ENCODE results near the gene GRAMD1B.
"Not testable (repeated sequence)": the region's sequence is repeated elsewhere in the genome, so short reads cannot be mapped to it uniquely, and the experiment has no call there.

Gene GRAMD1B

DNA sequence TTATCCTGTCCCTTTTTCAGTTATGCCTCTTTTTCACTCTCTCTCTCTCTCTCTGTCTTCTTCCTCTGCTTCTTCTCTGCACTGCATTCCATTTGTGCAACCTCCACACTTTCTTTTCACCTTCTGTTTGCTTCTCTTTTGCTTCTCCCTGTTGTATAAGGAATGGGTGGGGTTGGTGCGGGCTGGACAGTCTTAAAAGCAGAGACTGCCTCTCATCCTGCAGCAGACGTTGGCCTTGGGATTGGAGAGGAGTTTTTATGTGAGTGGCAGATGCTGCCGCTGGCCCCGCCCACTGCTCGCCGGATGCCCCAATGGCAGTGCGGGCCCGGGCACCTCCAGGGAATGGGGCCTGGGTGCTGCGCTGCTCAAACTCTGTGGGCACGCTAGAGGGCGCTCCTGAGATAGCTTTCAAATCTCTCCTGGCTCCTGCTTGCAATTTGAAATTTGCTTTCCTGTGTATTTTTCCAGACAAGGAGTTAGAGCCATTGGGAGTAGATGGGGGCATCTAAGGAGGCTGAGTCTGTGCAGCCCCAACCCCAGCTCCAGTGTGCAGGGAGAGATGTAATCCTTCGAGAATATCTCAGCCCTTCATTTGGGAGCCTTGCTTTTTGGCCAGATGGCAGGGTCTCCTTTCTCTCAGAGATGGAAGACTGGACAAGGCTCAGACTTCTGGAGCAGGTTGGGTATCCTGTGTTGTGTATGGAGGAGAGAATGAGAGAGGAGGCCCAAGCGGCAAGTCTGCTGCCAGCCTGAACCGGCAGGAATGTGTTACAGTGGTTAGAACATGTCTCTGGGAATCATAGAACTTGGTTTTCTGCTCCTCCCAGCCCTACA lies 81.2 kb downstream of the GRAMD1B start:
- DNase-seq: peak; percentile 87 to 90 (median 89)

DNA sequence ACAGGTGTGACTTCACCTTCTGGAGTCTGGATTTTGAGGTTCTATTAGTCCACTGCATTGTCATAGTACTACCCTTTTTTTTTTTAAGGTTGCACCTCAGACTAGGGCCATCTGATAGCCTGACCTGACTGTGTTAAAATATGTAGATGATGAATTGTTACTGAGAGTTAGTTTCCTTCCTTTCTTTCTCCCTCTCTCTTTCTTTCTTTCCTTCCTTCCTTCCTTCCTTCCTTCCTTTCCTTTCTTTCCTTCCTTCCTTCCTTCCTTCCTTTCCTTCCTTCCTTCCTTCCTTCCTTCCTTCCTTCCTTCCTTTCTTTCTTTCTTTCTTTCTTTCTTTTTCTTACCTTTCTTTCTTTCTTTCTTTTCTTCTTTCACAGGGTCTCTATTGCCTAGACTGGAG lies 83.2 kb downstream of the GRAMD1B start:
- not testable (repeated sequence) for DNase-seq

DNA sequence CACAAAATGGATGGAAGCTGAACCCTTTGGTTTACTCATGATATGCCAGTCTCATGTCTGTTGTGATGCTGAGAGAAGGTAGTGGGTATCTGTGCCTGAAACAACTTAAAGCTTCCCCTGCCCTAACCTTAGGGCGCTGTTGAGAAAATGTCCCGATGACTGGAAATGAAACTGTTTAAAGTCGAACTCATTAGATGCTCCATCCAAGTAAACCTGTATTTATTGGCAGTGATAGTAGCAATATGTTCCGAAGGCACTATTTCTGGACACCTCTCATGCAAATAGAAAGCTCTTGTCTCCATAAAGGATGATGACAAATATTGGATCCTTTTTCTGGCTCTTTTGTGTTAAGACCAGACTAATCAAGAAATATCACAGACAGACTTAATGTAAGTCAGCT lies 86.2 kb downstream of the GRAMD1B start:
- DNase-seq: no peak

DNA sequence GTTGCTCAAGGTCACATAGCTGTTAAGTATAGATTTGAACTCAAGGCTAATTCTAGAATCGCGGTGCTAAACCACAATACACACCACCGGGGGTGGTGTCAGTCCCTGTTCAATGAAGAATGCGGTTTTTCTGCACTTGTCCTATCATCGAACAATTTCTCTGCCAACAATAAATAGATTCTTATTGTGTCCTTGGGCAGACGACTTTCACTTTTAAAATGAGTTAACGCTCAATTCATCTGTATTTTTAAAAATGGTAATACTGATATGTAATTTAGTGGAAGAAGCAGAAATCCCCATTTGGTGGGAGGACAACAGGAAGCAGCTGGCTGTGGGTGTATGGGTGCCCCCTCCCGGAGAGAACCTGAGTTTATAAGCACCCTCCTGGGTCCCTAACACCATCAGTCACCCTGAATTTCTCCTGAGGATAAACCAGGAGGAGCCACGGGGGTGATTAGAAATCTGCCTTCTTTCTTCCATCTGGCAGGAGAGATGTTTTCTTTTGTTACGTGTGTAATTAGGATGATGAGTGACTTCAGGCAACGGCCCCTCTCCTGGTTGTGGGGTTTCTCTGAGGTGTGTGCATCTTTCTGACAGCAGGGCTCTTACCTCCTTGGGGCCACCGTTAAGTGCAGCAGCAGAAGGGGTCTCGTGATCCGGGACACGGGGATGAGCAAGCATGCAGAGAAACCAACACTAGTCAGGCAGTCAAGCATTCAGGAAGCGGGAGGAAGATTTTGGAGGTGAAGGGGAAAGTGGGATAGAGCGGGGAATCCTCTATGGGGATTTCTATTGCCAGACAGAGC lies 87.7 kb downstream of the GRAMD1B start:
- peak in 2 of 4 experiments; percentile 10 to 25 for DNase-seq

DNA sequence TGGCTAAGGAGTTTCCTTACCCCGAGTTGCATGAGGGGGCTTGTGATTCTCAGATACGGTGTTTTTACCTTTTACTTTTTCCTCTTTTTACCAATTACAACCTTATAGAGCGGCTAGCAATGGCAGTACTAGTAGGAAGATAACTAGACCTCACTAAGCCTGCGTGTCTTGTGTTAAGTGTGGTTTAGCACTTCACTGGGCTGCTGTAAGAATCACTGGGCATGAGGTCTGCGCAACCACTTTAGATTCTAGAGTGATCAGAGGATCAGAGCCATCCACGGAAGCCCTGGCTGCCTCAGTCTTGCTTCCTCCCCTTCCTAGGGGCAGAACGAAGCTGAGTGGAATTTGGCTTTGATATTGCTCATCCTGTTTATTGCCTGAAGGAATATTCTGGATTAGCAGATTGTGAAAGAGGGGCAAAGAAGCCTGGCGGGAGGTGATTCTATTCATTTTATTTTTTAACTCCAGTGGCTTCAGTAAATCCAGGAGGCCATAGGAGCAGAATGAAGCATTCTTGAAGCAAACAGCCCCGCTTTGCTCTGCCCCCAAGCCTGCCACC lies 88.5 kb downstream of the GRAMD1B start:
- no peak for DNase-seq

DNA sequence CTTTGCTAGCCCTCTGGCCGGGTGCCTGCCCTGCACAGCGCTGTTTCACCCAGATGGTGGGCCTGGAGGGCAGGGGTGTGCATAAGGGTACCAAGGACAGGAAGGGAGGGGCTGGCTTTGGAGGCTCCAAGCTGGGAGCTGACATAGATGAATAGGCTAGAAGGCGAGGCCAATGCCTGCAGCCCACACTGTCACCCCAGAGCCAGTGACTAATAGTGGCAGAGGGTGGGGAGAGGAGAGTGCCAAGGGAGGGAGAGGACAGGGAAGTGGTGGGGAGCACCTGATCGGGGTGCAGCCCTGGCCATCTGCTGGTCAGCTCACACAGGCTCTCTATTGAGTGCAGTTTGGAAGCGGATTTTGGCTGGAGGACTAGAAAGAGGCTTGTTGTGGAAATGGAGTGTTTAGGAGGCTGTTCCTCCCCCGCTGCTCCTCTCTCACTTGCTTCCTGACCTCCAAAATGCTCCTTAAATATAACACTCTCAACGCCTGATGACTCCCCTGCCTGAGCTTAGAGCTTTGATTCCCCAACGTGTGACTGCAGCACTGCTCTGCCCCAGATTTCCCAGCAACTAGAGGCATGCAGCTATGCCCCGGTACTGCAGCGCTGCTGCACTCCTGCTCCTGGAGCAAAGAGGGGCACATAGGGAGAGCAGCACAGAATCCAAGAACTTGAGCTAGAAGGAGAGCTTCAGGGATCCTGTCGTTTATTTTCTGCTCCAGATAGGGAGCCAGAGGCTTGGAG lies 89.2 kb downstream of the GRAMD1B start:
- peak; percentile 61 to 80 (median 74) for DNase-seq

DNA sequence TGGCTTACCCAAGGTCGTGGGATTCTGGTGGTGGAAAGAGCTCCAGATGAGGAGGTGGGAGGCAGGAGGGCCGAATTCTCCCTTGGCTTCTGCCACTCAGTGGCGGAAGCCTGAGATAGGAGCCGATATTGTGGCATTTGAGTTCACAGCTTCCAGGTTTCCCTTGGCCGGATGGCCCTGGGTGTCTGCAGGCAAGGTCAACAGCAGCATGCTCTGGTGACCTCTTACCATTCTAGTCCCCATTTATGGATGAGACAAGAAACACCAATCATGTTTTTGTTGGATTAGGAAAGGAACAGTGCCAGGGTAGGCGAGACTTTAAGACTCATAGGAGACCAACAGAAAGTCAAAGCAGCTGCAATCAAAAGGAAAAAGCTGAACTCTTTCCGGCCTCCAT lies 89.7 kb downstream of the GRAMD1B start:
- no peak for DNase-seq

DNA sequence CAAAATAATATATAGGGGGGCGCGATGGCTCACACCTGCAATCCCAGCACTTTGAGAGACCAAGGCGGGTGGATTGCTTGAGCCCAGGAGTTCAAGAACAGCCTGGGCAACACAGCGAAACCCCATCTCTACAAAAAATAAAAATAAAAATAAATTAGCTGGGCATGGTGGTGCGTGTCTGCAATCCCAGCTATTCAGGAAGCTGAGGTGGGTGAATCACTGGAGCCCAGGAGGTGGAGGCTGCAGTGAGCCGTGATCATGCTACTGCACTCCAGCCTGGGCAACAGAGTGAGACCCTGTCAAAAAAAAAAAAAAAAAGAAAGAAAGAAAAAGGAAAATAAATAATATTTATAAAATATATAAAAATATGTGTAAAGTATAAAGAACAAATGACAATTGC lies 90.4 kb downstream of the GRAMD1B start:
- peak in 3 of 4 experiments; percentile 20 to 32 (median 22) for DNase-seq

DNA sequence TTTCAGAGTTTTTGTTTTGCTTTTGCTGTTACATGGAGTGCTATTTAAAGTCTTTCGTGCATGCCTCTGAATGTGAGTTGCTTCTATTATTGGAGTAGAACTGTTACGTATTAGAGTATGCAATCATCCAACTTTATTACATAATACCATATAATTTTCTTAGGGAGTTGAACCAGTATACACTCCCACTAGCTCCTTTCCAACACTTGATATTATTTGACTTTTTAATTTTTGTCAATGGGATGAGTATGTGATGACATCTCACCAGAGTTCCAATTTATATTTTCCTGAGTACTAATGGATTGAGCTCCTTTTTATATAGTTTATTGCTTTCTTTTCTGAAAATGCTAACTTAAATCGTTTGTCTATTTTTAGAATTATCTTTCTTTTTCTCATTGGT lies 90.9 kb downstream of the GRAMD1B start:
- no peak for DNase-seq

DNA sequence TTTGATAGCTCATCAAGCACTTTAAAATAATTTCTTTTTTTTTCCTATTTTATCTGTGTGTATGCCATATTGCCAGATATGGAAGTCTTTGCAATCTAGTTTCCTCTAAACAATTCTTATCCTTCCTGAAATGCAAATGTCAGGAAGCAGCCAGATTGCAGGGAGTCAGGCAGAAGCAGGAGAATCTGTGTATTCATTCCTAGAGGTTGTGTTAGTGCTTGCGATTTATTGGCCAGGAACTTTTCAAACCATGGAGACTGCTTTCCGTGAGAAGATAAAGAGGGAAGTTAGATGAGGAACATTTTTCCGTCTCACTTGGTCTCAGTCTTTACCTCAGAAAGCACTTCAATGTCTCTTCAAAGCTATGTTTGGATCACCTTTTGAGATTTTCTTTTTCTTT lies 91.9 kb downstream of the GRAMD1B start:
- DNase-seq: peak in 3 of 4 experiments; percentile 28 to 40 (median 36)

DNA sequence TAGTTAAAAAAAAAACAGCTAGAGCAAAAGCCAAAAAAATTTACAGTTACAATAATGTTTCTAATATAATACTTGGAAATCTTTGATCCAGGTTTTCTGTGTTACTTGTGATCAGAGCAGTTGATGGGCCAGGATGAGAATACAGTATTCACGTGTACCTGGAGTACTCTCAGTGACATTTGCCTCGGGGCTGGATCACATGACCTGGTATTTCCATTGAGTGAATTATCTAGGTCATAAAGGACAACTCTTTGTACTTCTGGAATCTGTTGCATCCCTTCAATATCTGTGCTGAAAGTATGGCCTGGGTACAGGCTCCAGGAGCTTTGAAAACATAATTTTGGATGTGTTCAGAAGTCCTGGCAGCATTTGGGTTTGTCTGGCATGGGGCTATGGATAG lies 93.5 kb downstream of the GRAMD1B start:
- no peak for DNase-seq

DNA sequence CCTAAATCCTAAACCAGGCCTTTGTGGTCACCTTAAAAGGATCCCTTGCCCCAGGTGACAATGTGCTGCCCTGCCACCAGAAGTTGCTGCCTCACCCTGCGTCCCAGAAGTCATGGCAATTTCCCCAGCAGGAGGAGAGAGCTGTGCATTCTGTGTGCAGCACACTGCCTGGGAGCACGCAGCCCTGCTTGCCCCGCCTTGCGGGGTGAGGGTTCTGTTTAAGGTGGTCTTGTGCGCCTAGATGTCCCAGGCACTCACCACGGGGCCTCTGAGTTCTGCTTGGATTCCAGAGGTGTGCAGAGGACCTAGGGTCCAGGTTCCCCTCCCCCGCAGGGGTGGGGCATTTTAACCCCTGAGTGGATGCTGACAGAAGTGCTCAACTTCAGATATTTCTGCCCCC lies 95.0 kb downstream of the GRAMD1B start:
- DNase-seq: no peak

DNA sequence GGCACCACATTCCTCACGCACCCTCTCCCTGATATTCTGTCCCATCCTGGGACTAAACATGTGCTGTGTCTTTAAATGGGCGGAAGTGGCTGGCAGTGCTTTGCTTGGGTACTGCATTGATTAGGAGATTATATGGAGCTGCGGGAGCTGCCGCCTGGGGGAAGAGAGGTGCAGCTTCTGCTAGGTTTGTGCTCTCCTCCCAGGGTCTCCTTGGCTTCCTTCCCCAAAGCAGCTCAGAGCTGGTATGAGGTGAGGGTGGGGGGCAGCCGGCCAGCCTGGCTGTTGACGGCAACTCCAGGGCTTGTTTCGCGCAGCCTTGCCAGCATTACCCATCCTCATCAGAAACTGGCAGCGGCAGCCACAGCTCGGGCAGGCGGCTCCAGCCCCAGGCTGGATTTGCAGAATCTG lies 95.4 kb downstream of the GRAMD1B start:
- no peak for DNase-seq

DNA sequence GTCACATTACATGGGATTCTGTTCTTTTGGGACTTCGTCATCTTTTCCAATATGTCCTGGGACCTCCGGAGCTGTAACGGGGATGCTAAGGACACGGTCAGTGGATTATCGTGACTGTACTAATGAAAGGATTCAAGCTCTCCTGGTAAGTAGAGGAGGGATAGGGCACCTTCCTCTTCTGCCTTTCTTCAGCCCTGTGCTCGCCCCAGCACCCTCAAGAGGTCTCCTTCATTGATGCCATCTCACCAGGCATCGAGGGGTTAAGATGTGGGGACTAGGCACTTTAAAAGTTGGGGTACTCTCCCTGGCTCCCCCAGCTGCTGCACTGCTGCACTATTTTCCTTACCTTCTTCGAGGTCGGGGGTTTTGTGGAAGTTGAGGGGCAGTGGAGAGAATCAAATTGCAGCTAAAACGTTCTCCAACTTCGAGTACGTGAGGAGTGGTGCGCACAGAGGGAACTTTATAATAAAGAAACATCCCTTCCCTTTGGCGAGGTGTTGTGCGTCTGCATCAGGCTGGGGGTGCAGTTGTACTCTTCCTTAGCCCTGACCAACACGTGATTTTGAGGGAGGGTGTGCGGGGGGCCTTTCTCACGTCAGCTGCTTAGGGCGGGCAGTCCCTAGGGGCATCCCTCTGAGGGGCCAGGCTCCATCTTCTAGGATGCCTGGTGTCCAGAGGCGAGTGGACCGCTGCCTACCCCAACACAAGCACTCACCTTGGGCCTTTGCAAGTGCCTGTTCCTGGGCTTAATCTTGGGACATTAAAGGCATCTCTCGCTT lies 96.1 kb downstream of the GRAMD1B start:
- no peak for DNase-seq

DNA sequence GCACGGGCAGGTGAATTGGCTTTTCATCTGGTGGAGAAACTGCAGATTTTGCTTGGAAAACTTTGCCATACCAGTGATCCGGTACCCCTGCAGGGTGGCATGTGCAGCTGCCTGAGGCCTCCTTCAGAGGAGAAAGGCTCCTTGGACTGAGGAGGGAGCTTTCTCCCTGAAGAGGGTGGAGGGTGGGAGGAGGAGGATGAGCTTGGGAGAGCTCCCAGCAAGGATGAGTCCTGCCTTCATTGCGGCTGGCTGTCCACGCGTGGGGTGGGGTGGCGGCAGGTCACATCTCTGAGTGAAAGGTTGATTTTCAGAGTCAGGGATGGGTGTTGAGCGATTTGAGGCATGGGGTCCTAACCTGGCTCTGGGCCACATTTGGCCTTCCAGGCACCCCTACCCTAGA lies 96.8 kb downstream of the GRAMD1B start:
- DNase-seq: no peak

DNA sequence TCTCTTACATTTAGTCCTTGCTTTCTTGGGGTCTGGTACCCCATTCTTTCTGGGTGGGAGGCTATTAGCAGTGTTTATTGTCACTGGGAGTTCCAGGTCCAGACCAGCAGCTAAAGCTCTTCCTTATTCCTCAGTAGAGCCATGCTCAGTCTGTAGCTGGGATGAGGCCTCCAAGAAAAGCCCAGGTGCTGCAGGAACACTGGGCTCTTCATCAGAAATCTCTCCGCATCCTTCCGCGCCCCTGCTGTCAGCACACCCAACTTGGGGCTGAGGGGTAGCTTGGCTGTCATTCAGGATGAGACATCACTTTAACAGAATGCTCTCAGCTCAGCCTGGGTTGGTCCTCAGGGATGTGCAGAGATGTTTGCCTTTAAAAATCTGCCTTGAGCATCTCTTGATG lies 97.5 kb downstream of the GRAMD1B start:
- no peak for DNase-seq

DNA sequence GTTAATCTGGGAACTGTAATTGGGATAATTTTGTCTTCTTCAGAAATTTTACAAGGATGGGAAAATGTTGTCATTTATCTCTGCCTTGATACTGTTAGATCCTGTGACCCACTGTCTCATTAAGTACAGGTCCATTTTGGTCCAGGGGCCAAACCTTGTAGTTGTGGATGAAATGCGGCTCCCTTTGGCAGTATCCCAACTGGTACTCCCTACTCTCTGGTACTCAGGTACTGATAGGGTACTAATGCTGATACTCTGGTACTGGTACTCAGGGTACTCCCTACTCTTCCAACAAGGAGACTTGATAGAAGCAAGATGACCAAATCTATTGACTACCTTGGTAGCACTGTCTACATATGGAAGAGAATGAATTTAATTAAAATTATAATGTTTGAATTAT lies 97.9 kb downstream of the GRAMD1B start:
- no peak for DNase-seq

DNA sequence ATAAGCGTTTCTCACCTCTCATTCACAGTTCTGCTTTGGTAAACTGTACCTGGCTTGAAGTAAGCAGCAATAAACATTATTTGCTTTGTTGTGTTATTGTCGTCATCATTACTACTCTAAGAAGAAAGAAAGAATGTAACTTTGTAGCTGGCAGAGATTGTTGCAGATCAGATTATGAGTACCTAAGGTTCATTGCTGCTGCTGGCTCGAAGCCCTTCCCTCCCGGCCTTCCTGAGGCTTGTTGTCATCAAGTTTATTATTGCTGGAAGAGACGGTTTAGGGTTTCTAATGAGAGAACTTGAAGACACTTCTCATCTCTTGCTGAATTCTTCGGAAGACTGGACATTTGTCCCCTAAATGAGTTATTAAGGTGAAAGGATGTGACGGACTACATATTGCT lies 101.3 kb downstream of the GRAMD1B start:
- DNase-seq: no peak

DNA sequence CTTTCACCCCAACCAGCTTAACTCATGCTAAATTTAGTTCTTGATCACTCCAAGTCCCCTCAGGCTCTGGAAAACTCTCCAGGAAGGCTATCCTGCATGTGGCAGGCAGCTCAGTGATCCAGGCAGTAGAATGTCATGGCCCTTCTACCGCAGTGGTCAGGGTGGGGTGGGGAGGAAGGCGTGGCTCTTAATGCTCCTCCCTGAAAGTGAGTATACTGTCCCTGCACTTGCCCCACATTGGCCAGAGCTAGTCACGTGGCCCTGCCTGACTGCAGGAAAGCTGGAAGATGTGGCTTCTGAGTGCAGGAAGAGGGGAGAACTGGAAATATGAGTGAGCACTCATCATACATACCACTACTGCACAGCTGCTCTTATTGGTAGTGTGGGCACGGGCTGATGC lies 102.1 kb downstream of the GRAMD1B start:
- no peak for DNase-seq

DNA sequence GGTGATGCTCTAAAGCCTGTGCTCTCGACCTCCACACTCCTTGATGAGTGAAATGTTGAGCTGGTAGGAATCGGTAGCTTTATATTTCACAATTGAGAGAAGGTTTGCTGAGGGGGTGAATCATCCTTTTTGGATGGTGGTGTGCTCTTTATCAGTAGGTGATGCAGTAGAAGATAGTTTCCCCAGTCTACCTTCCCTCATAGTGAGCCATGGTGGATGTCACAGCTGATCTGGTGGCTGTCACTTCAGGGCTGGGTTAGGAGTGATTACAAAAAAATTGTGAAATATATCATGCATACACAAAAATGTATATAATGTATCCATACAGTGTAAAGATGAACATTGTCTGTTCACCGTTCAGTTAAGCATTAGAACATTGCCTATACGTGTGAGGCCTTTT lies 105.3 kb downstream of the GRAMD1B start:
- no peak for DNase-seq

DNA sequence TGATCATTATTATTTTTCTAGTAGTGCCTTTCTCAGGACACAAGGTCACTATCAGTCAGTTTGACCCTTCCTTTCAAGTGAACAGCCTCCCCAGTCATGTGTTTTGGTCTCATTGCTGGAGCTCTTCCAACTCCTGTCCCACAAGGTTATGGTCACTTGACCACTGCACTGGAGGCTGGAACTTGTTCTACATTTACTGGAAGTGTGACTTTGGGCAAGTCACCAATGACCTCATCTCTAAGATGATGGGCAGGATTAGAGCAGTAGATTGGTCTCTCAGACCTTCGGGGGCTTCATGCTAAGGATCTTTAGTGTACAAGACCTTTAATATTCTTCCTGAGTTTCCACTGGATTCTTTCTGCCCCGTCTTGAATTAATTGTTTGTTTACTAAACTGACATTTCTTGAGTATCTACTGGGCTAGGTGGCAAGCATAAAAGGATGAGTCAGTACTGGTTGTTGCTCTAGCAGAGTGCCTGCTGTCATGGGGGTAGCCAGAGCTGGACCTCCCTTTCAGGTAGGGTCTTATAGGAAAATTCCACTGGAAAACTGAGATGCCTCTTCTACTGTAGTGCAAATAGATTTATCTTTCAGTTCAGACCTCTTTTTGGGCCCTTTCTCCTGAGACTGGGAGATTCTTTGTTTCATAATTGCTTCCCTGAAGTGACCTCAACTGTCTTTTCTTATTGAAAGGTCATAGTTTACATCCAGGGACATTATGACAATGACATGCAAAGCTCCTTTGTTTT lies 106.8 kb downstream of the GRAMD1B start:
- peak; percentile 83 to 93 (median 88) for DNase-seq
